ENCODE results near the gene NOTCH3.

NOTCH3 gene

DNA sequence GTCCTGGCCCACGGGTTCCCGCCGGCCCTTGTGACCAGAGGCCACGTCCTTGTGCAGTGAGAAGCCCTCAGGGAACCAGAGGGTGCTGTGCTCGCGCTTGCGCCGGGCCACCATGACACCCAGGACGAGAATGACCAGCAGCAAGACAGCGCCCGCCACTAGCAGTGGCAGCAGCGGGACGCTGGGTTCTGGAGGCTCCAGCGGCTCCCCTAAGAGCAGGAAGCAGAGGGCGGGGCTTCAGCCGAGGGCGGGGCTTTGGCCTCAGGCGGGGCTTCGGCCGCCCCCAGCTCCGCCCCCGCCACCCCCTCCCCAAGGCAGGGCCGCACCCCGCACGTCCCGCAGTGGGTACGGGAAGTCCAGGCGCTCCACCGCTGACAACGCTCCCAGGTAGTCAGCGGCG is 30.4 kb downstream of the NOTCH3 start:
- Histone ChIP-seq H3K36me3 (ENCODE audit: insufficient read depth, low read length) (peaks cover 5% of the 10 kb centered on the region; the same call in 1 of the 2 replicates), H3K27ac (ENCODE audit: low read depth, low read length, poor library complexity, severe bottlenecking) (no peak overlapping the region), H3K9me2 (ENCODE audit: low read depth, low read length) (no peaks in the 10 kb centered on the region), H3K4me1 (ENCODE audit: insufficient read depth, low read length, severe bottlenecking) (no peaks in the 10 kb centered on the region), H3K4me2 (ENCODE audit: low read length) (no peak overlapping the region), H2AFZ (ENCODE audit: low read length) (no peak overlapping the region), H3F3A (ENCODE audit: insufficient read depth, low read length) (no peaks in the 10 kb centered on the region), H3K4me3 (ENCODE audit: low read depth, low read length, poor library complexity, severe bottlenecking) (no peak overlapping the region), H3K9ac (ENCODE audit: low read length) (no peak overlapping the region), H3K79me2 (ENCODE audit: insufficient read depth, low read length) (no peaks in the 10 kb centered on the region), H3K9me3 (ENCODE audit: low read length) (peaks cover 10% of the 10 kb centered on the region), H3K27me3 (ENCODE audit: insufficient read depth, low read length) (0 out of 2 replicates have a peak, but pooled peaks cover 3% of the 10 kb centered on the region), H4K20me1 (ENCODE audit: insufficient read depth, low read length) (no peaks in the 10 kb centered on the region)
- TF ChIP-seq, protein P1, sequence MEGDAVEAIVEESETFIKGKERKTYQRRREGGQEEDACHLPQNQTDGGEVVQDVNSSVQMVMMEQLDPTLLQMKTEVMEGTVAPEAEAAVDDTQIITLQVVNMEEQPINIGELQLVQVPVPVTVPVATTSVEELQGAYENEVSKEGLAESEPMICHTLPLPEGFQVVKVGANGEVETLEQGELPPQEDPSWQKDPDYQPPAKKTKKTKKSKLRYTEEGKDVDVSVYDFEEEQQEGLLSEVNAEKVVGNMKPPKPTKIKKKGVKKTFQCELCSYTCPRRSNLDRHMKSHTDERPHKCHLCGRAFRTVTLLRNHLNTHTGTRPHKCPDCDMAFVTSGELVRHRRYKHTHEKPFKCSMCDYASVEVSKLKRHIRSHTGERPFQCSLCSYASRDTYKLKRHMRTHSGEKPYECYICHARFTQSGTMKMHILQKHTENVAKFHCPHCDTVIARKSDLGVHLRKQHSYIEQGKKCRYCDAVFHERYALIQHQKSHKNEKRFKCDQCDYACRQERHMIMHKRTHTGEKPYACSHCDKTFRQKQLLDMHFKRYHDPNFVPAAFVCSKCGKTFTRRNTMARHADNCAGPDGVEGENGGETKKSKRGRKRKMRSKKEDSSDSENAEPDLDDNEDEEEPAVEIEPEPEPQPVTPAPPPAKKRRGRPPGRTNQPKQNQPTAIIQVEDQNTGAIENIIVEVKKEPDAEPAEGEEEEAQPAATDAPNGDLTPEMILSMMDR (IDR thresholded peaks at IDR 0.05; ENCODE audit: low read length): no peak
- no peak for TF ChIP-seq EZH2 (IDR thresholded peaks at IDR 0.05; ENCODE audit: borderline replicate concordance, low read length)

DNA sequence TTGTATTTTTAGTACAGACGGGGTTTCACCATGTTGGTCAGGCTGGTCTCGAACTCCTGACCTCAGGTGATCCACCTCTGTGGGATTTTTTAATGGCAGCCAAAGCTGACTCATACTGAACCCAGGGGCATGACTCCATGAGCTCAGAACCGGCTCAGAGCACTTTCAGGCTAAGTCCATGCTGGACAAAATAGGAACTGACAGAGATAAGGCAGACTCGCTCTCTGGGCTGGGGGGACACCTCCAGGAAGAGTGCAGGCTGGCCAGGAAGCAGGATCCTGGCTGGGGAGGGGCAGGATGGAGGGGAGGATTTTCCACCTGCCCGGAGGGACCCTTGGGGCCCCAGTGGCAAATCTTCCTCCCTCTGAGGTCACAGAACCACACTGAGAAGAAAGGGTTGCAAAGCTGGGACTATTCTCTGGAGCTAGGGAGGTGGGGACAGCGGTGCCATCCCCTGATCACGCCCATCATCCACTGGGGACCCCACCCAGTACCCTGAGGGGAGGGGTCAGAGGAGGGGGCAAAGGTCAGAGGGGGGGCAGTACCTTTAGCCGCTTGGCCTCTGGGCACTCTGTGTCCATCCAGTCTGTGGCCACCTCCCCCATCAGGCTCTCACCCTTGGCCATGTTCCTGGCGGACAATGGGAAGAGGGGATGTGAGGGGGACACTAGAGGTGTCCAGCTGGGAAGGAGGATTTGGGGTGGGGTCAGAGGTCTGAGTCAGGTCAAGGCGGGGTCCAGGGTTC is 31.1 kb downstream of the NOTCH3 start:
- peaks cover 5% of the 10 kb centered on the region; the same call in 1 of the 2 replicates for H3K36me3 ChIP-seq (ENCODE audit: insufficient read depth, low read length)

DNA sequence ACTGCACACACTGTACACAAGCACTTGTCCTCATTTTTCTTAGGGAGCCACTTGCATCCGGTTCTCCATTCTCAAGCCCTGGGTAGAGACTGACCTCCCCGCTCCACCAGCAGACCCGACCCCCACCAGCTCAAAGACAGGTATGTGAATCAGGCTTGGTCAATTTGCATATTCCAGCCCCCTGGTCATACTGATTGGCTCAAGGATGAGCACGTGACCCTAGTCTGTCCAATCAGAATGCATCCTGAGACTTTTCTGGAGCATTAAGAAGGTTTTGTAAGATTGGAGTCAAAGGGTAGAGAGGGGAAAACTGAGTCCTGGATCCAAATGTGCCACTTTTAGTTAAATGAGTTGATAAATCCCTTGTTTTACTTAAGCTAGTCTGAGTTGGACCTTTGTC is 34.1 kb downstream of the NOTCH3 start:
- Histone ChIP-seq H3K36me3 (ENCODE audit: insufficient read depth, low read length) (peaks cover 5% of the 10 kb centered on the region; the same call in 1 of the 2 replicates), H3K4me2 (ENCODE audit: low read length) (no peak overlapping the region)

More for the DNA sequence above, 31.1 kb downstream of the NOTCH3 start:
- Histone ChIP-seq H2AFZ (ENCODE audit: low read length) (no peak overlapping the region), H3K27me3 (ENCODE audit: insufficient read depth, low read length) (0 out of 2 replicates have a peak, but pooled peaks cover 3% of the 10 kb centered on the region), H4K20me1 (ENCODE audit: insufficient read depth, low read length) (no peaks in the 10 kb centered on the region), H3K4me3 (ENCODE audit: low read depth, low read length, poor library complexity, severe bottlenecking) (no peak overlapping the region), H3F3A (ENCODE audit: insufficient read depth, low read length) (no peaks in the 10 kb centered on the region), H3K9ac (ENCODE audit: low read length) (no peak overlapping the region), H3K4me2 (ENCODE audit: low read length) (no peak overlapping the region), H3K79me2 (ENCODE audit: insufficient read depth, low read length) (no peaks in the 10 kb centered on the region), H3K27ac (ENCODE audit: low read depth, low read length, poor library complexity, severe bottlenecking) (no peak overlapping the region), H3K9me3 (ENCODE audit: low read length) (peaks cover 15% of the 10 kb centered on the region), H3K9me2 (ENCODE audit: low read depth, low read length) (no peaks in the 10 kb centered on the region), H3K4me1 (ENCODE audit: insufficient read depth, low read length, severe bottlenecking) (no peaks in the 10 kb centered on the region)
- TF ChIP-seq EZH2 (IDR thresholded peaks at IDR 0.05; ENCODE audit: borderline replicate concordance, low read length): no peak
- TF ChIP-seq, protein P1 (IDR thresholded peaks at IDR 0.05; ENCODE audit: low read length): no peak

More for the DNA sequence above, 34.1 kb downstream of the NOTCH3 start:
- Histone ChIP-seq H2AFZ (ENCODE audit: low read length) (no peak overlapping the region), H3K27me3 (ENCODE audit: insufficient read depth, low read length) (0 out of 2 replicates have a peak, but pooled peaks cover 3% of the 10 kb centered on the region), H3K4me3 (ENCODE audit: low read depth, low read length, poor library complexity, severe bottlenecking) (no peak overlapping the region), H3K9me2 (ENCODE audit: low read depth, low read length) (no peaks in the 10 kb centered on the region), H3K9me3 (ENCODE audit: low read length) (peaks cover 17% of the 10 kb centered on the region), H3K79me2 (ENCODE audit: insufficient read depth, low read length) (no peaks in the 10 kb centered on the region), H3K27ac (ENCODE audit: low read depth, low read length, poor library complexity, severe bottlenecking) (no peak overlapping the region), H4K20me1 (ENCODE audit: insufficient read depth, low read length) (no peaks in the 10 kb centered on the region), H3K9ac (ENCODE audit: low read length) (no peak overlapping the region), H3K4me1 (ENCODE audit: insufficient read depth, low read length, severe bottlenecking) (peaks cover 2% of the 10 kb centered on the region), H3F3A (ENCODE audit: insufficient read depth, low read length) (no peaks in the 10 kb centered on the region)
- TF ChIP-seq, protein P1 (IDR thresholded peaks at IDR 0.05; ENCODE audit: low read length): no peak
- no peak for TF ChIP-seq EZH2 (IDR thresholded peaks at IDR 0.05; ENCODE audit: borderline replicate concordance, low read length)
